ENCODE measurements around the gene SELPLG. TPM values are rescaled to one million over a fixed set of nuclear protein-coding genes. Genes with fewer than 3 reads are reported as not detected.

SELPLG gene
- total and polyA plus RNA-seq, 4 donors: 0.87 to 13.0 (median 6.7) TPM

DNA sequence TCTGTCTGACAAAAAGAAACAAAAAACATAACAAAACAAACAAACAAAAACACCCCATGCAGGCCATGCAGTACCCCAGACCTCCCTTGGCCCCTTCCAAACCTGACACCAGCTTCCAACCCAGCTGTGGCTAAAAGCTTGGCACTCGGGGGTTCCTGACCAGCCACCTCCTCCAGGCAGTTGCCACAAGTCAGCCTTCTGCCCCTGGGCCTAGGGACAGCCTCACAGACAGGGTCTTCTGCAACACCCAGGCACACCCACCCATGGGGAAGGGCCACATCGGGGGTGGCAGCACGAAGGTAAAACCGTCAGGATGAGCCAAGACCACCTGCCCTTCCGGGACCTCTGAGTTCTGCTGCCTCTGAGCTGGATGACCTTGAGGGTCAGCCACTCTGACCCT, 25.1 kb downstream of the SELPLG start:
- Histone ChIP-seq H3K4me3 (ENCODE audit: low read length in 2 of 2) (no peak overlapping the region), H3K9me3 (ENCODE audit: control insufficient read depth, low read length) (no peaks in the 10 kb centered on the region), H3K36me3 (ENCODE audit: control insufficient read depth in 1 of 2, insufficient read depth in 2 of 2, low read length in 1 of 2) (no peaks in the 10 kb centered on the region), H3K27me3 (ENCODE audit: control insufficient read depth in 1 of 2, insufficient read depth in 2 of 2, low read length in 1 of 2) (no peaks in the 10 kb centered on the region), H3K27ac (ENCODE audit: low read depth in 1 of 2, low read length in 2 of 2) (no peak overlapping the region), H3K4me1 (ENCODE audit: control insufficient read depth in 1 of 2, insufficient read depth in 2 of 2, low read length in 2 of 2) (no peaks in the 10 kb centered on the region)
- intact Hi-C loops (cut with DNase I): no loop called here
- no peak for ATAC-seq (ENCODE audit: low FRiP score)
- no peak for DNase-seq
- 94 to 99% methylated on average over 5 of the region's 5 CpGs for WGBS, 2 donors

- ATAC-seq (ENCODE audit: low FRiP score): no peak
- 91 to 94% methylated on average over 10 of the region's 10 CpGs for whole genome bisulfite sequencing, 2 donors
Observed at GRCh38 chr12:108607981-108608600, 25.6 kb downstream of the SELPLG start.

DNA sequence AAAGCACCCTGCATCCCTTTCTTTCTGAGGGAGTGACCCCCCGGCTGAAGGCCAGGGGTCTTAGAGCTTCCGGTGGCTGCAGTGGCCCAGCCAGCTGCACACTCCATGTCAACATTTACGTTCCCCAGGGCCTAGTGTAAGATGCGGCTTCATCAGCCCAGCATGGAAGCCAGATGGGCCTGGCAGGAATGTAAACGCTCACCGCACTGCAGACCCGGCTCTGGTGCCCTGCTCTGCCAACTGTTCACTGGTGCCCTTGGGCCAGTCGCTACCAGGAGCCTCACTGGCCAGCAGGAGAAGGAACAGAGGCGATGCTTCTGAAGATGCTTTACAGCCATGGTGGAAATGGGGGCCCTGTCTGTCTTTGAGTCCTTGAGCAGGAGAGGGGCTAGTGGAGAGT, 27.2 kb downstream of the SELPLG start:
- no peaks in the 10 kb centered on the region for H3K9me3 ChIP-seq (ENCODE audit: control insufficient read depth, low read length)
- no peaks in the 10 kb centered on the region for H3K36me3 ChIP-seq (ENCODE audit: control insufficient read depth in 1 of 2, insufficient read depth in 2 of 2, low read length in 1 of 2)
- no peak overlapping the region for H3K4me3 ChIP-seq (ENCODE audit: low read length in 2 of 2)
- no peaks in the 10 kb centered on the region for H3K4me1 ChIP-seq (ENCODE audit: control insufficient read depth in 1 of 2, insufficient read depth in 2 of 2, low read length in 2 of 2)
- ATAC-seq (ENCODE audit: low FRiP score) (no peak), DNase-seq (no peak)
- H3K27ac ChIP-seq (ENCODE audit: low read depth in 1 of 2, low read length in 2 of 2): no peak overlapping the region
- intact Hi-C loops (cut with DNase I): no loop called here
- H3K27me3 ChIP-seq (ENCODE audit: control insufficient read depth in 1 of 2, insufficient read depth in 2 of 2, low read length in 1 of 2): no peaks in the 10 kb centered on the region
- WGBS, 2 donors: 65 to 66% methylated on average over 9 of the region's 9 CpGs

More at GRCh38 chr12:108607981-108608600, 25.6 kb downstream of the SELPLG start:
- H3K27ac ChIP-seq (ENCODE audit: low read depth in 1 of 2, low read length in 2 of 2): no peak overlapping the region
- H3K27me3 ChIP-seq (ENCODE audit: control insufficient read depth in 1 of 2, insufficient read depth in 2 of 2, low read length in 1 of 2): no peaks in the 10 kb centered on the region
- DNase-seq: no peak
- no peaks in the 10 kb centered on the region for H3K36me3 ChIP-seq (ENCODE audit: control insufficient read depth in 1 of 2, insufficient read depth in 2 of 2, low read length in 1 of 2)
- no peaks in the 10 kb centered on the region for H3K9me3 ChIP-seq (ENCODE audit: control insufficient read depth, low read length)
- H3K4me1 ChIP-seq (ENCODE audit: control insufficient read depth in 1 of 2, insufficient read depth in 2 of 2, low read length in 2 of 2): no peaks in the 10 kb centered on the region
- intact Hi-C loops (cut with DNase I): no loop called here
- H3K4me3 ChIP-seq (ENCODE audit: low read length in 2 of 2): no peak overlapping the region

- no peaks in the 10 kb centered on the region for H3K4me1 ChIP-seq (ENCODE audit: control insufficient read depth in 1 of 2, insufficient read depth in 2 of 2, low read length in 2 of 2)
- H3K9me3 ChIP-seq (ENCODE audit: control insufficient read depth, low read length): no peaks in the 10 kb centered on the region
- ATAC-seq (ENCODE audit: low FRiP score): no peak
- WGBS, 2 donors: 96 to 98% methylated on average over 4 of the region's 4 CpGs
- no peaks in the 10 kb centered on the region for H3K27me3 ChIP-seq (ENCODE audit: control insufficient read depth in 1 of 2, insufficient read depth in 2 of 2, low read length in 1 of 2)
- H3K27ac ChIP-seq (ENCODE audit: low read depth in 1 of 2, low read length in 2 of 2): no peak overlapping the region
- H3K36me3 ChIP-seq (ENCODE audit: control insufficient read depth in 1 of 2, insufficient read depth in 2 of 2, low read length in 1 of 2): no peaks in the 10 kb centered on the region
- H3K4me3 ChIP-seq (ENCODE audit: low read length in 2 of 2): no peak overlapping the region
- intact Hi-C loops (cut with DNase I): no loop called here
- no peak for DNase-seq
Observed at GRCh38 chr12:108605690-108606406, 27.8 kb downstream of the SELPLG start.

DNA sequence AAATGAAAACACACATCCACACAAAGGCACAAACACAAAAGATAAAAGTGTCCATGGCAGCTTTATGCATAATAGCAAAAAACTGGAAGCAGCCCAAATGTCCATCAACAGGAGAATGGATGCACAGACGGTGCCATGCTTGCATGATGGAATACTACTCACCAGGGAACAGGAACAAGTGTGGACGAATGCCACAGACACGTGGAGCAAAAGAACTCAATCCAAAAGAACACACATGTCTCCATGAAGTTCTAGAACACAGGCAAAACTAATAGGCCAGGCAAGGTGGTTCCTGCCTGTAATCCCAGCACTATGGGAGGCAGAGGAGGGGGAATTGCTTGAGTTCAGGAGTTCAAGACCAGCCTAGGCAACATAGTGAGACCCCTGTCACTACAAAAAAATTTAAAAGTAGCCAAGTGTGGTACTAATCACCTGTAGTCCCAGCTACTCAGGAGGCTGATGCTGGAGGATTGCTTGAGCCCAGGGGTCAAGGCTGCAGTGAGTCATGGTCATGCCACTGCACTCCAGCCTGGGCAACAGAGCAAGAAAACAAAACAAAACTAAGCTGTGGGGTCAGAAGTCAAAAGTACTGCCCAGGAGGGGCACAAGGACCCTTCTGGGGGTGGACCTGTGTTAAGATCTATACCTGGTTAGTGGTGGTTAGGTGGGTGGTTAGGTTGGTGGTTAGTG, 28.5 kb downstream of the SELPLG start:
- Histone ChIP-seq H3K4me3 (ENCODE audit: low read length in 2 of 2) (no peak overlapping the region), H3K27ac (ENCODE audit: low read depth in 1 of 2, low read length in 2 of 2) (no peak overlapping the region), H3K9me3 (ENCODE audit: control insufficient read depth, low read length) (no peaks in the 10 kb centered on the region), H3K4me1 (ENCODE audit: control insufficient read depth in 1 of 2, insufficient read depth in 2 of 2, low read length in 2 of 2) (no peaks in the 10 kb centered on the region), H3K27me3 (ENCODE audit: control insufficient read depth in 1 of 2, insufficient read depth in 2 of 2, low read length in 1 of 2) (no peaks in the 10 kb centered on the region), H3K36me3 (ENCODE audit: control insufficient read depth in 1 of 2, insufficient read depth in 2 of 2, low read length in 1 of 2) (no peaks in the 10 kb centered on the region)
- no peak for DNase-seq
- ATAC-seq (ENCODE audit: low FRiP score): no peak
- WGBS, 2 donors: 29 to 42% methylated on average over 3 of the region's 3 CpGs
- intact Hi-C loops (cut with DNase I): no loop called here

DNA sequence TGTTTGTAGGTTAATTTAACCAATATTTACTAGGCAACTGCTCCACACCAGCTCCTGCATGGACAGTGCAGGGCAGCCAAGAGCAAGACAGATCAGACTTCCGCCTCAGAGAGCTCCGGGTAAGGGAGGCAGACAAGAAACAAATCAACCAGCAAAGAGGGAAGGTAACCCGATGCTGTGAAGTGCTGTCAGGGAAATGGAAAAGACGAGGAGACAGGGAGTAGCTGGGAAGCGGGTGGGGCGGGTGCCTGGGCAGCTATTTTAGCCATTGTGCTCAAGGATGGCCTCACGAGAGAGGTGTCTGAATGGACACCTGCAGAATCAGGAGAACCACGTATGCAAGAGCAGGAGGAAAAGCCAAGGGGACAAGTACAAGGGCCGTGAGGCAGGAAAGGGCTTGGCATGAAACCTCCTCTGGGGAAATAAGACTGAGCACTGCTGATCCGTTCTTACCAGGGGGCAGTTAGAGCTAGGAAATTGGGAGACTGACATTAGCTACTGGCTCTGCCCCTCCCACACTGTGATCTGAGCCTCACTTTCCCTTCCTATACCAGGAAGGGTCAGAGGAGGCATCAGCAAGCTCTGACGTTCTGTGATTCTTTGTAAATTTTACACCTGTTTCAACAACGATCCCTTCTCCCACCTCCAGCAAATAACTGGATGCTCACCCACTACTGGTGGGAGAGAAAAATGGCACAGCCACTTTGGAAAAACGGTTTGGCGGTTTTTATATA, 29.3 kb downstream of the SELPLG start:
- Histone ChIP-seq H3K4me1 (ENCODE audit: control insufficient read depth in 1 of 2, insufficient read depth in 2 of 2, low read length in 2 of 2) (no peaks in the 10 kb centered on the region), H3K36me3 (ENCODE audit: control insufficient read depth in 1 of 2, insufficient read depth in 2 of 2, low read length in 1 of 2) (no peaks in the 10 kb centered on the region), H3K9me3 (ENCODE audit: control insufficient read depth, low read length) (no peaks in the 10 kb centered on the region), H3K27me3 (ENCODE audit: control insufficient read depth in 1 of 2, insufficient read depth in 2 of 2, low read length in 1 of 2) (no peaks in the 10 kb centered on the region), H3K4me3 (ENCODE audit: low read length in 2 of 2) (no peak overlapping the region), H3K27ac (ENCODE audit: low read depth in 1 of 2, low read length in 2 of 2) (no peak overlapping the region)
- no peak for DNase-seq
- no peak for ATAC-seq (ENCODE audit: low FRiP score)
- WGBS, 2 donors: 39 to 42% methylated on average over 14 of the region's 14 CpGs
- intact Hi-C loops (cut with DNase I): no loop called here

GRCh38 chr12:108603743-108604142, 30.0 kb downstream of the SELPLG start:
- WGBS, 2 donors: 87 to 89% methylated on average over 4 of the region's 4 CpGs
- ATAC-seq (ENCODE audit: low FRiP score) (no peak), DNase-seq (no peak)
- no peak overlapping the region for H3K4me3 ChIP-seq (ENCODE audit: low read length in 2 of 2)
- H3K27ac ChIP-seq (ENCODE audit: low read depth in 1 of 2, low read length in 2 of 2): no peak overlapping the region
- no peaks in the 10 kb centered on the region for H3K4me1 ChIP-seq (ENCODE audit: control insufficient read depth in 1 of 2, insufficient read depth in 2 of 2, low read length in 2 of 2)
- intact Hi-C loops (cut with DNase I): no loop called here
- no peaks in the 10 kb centered on the region for H3K36me3 ChIP-seq (ENCODE audit: control insufficient read depth in 1 of 2, insufficient read depth in 2 of 2, low read length in 1 of 2)
- H3K27me3 ChIP-seq (ENCODE audit: control insufficient read depth in 1 of 2, insufficient read depth in 2 of 2, low read length in 1 of 2): no peaks in the 10 kb centered on the region
- H3K9me3 ChIP-seq (ENCODE audit: control insufficient read depth, low read length): no peaks in the 10 kb centered on the region

GRCh38 chr12:108602976-108603704, 30.6 kb downstream of the SELPLG start:
- intact Hi-C loops (cut with DNase I): no loop called here
- Histone ChIP-seq H3K36me3 (ENCODE audit: control insufficient read depth in 1 of 2, insufficient read depth in 2 of 2, low read length in 1 of 2) (no peaks in the 10 kb centered on the region), H3K27me3 (ENCODE audit: control insufficient read depth in 1 of 2, insufficient read depth in 2 of 2, low read length in 1 of 2) (no peaks in the 10 kb centered on the region), H3K4me3 (ENCODE audit: low read length in 2 of 2) (no peak overlapping the region), H3K27ac (ENCODE audit: low read depth in 1 of 2, low read length in 2 of 2) (no peak overlapping the region), H3K4me1 (ENCODE audit: control insufficient read depth in 1 of 2, insufficient read depth in 2 of 2, low read length in 2 of 2) (no peaks in the 10 kb centered on the region), H3K9me3 (ENCODE audit: control insufficient read depth, low read length) (no peaks in the 10 kb centered on the region)
- DNase-seq (no peak), ATAC-seq (ENCODE audit: low FRiP score) (no peak)
- 84 to 89% methylated on average over 15 of the region's 15 CpGs for WGBS, 2 donors
